Smooth muscle cell (in vitro differentiated cells): ENCODE measurements around the gene PPME1. TPM values are rescaled to one million over a fixed set of nuclear protein-coding genes. Genes with fewer than 3 reads are reported as not detected.
A peak's percentile ranks its signal among the peaks of the same experiment; 100 is the strongest.

ENCODE experiments used
- DNase-seq: peaks from one replicate; lab custom pipeline; 2025; ENCODE audit not compliant: unreplicated experiment; lab: John Stamatoyannopoulos, UW
- H2AFZ ChIP-seq: fragments of 200-600 bp; sonication (generic); 2 replicates; pipeline ENCODE4 v1.6.0; 2016; ENCODE audit warnings: antibody characterized with exemption, low read depth, mild to moderate bottlenecking
- H3F3A ChIP-seq: fragments of 200-600 bp; sonication (generic); 2 replicates; pipeline ENCODE4 v1.6.0; 2017; ENCODE audit warnings: antibody characterized with exemption, low read depth
- H3K27ac ChIP-seq: fragments of 200-600 bp; sonication (generic); 2 replicates; pipeline ENCODE4 v1.5.1; 2016; ENCODE audit warnings: low read depth, mild to moderate bottlenecking
- H3K27me3 ChIP-seq: fragments of 200-600 bp; sonication (generic); 2 replicates; pipeline ENCODE4 v1.6.1; 2016; ENCODE audit warnings: low read depth, mild to moderate bottlenecking
- H3K36me3 ChIP-seq: fragments of 200-600 bp; sonication (generic); 2 replicates; pipeline ENCODE4 v1.5.1; 2016; ENCODE audit warnings: low read depth
- H3K4me1 ChIP-seq: fragments of 200-600 bp; sonication (generic); 2 replicates; pipeline ENCODE4 v1.5.1; 2016; ENCODE audit warnings: low read depth
- H3K4me2 ChIP-seq: fragments of 200-600 bp; sonication (generic); 2 replicates; pipeline ENCODE4 v1.6.0; 2016; ENCODE audit warnings: mild to moderate bottlenecking
- H3K4me3 ChIP-seq: fragments of 200-600 bp; sonication (generic); 2 replicates; pipeline ENCODE4 v1.5.1; 2016; ENCODE audit warnings: mild to moderate bottlenecking
- H3K79me2 ChIP-seq: fragments of 200-600 bp; sonication (generic); 2 replicates; pipeline ENCODE4 v1.6.0; 2016; ENCODE audit warnings: low read depth, mild to moderate bottlenecking
- H3K9ac ChIP-seq: fragments of 200-600 bp; sonication (generic); 2 replicates; pipeline ENCODE4 v1.6.0; 2016; ENCODE audit warnings: low read depth
- H3K9me3 ChIP-seq: fragments of 200-600 bp; sonication (generic); replicated peaks from 2 replicates; pipeline ENCODE4 v1.5.1; 2016; ENCODE audit warnings: low read depth
- H4K20me1 ChIP-seq: fragments of 200-600 bp; sonication (generic); 2 replicates; pipeline ENCODE4 v1.6.0; 2016; ENCODE audit warnings: low read depth
- WGBS: methylation state at CpG from one replicate; pipeline ENCODE4 v1.1.7; 2016; ENCODE audit warnings: low lambda C conversion rate; 5-methylcytosine and 5-hydroxymethylcytosine counted together
- polyA plus RNA-seq: library from polyadenylated mRNA; unstranded; fragments of >200 nt; fragmentation: Nextera tagmentation; extraction: Ambion mirVana; gene quantifications from 2 replicates; pipeline ENCODE4 v1.2.1, GENCODE V29; 2016
- total RNA-seq: library from RNA; depleted of rRNA; stranded (reverse); fragments of >200 nt; gene quantifications from 2 replicates; pipeline ENCODE4 v1.2.3, GENCODE V29; 2014
- TF ChIP-seq, protein P1 (sequence below): fragments of 200-600 bp; sonication (generic); IDR thresholded peaks from 2 replicates; pipeline ENCODE4 v1.5.1; 2017; ENCODE audit warnings: borderline replicate concordance, mild to moderate bottlenecking, antibody characterized with exemption; ENCODE audit not compliant: insufficient read depth, poor library complexity, severe bottlenecking

The PPME1 gene
- total and polyA plus RNA-seq, 2 experiments from 2014 or later, result 67.1 to 69.1 TPM

DNA sequence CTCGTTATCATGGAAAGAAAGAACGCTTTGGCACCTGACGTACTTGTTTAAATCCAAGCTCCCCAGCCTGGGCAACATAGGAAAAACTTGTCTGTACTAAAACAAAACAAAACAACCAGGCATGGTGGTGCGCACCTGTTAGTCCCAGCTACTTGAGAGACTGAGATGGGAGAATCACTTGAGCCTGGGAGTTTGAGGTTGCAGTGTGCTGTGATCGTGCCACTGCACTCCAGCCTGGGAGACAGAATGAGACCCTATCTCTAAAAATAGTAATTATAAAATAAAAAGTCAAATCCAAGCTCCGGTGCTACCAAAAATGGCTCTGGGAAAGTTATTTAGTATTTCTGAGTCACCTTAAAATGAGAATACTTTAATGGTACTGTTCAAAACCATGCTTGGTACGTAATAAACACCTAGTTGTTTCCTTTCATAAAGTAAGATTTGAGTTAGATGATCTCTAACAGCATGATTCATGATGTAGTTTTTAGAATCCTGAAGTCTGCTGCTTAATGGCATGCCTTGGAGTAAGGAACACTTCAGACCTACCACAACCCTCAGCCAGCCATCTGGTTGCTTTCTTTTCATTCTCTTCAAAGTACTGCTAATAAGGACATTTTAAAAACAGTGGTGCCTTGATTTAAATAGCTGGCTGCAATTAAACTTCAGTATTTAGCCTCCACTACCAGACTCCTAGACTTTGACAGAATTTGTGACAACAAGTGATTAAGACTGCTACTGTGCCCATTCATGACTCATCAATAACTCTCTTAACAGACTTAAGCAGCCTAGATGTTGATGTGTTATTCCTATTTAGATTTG lies 8.4 kb downstream of the PPME1 start:
- H3K4me1 ChIP-seq, result peaks cover 4% of the 10 kb centered on the region
- no peak for DNase-seq
- no peaks in the 10 kb centered on the region for H3K27me3 ChIP-seq
- H3K9ac ChIP-seq, result no peak overlapping the region
- 90% methylated on average over 7 of the region's 7 CpGs for WGBS
- peaks cover 81% of the 10 kb centered on the region for H4K20me1 ChIP-seq
- H3K9me3 ChIP-seq, result no peaks in the 10 kb centered on the region
- H3K4me2 ChIP-seq, result no peak overlapping the region
- H3K27ac ChIP-seq, result peak overlapping the region; percentile 23
- H2AFZ ChIP-seq, result no peak overlapping the region
- no peaks in the 10 kb centered on the region for H3K36me3 ChIP-seq
- peaks cover 82% of the 10 kb centered on the region for H3K79me2 ChIP-seq
- no peak overlapping the region for H3K4me3 ChIP-seq
- no peaks in the 10 kb centered on the region for H3F3A ChIP-seq
- TF ChIP-seq, protein P1, sequence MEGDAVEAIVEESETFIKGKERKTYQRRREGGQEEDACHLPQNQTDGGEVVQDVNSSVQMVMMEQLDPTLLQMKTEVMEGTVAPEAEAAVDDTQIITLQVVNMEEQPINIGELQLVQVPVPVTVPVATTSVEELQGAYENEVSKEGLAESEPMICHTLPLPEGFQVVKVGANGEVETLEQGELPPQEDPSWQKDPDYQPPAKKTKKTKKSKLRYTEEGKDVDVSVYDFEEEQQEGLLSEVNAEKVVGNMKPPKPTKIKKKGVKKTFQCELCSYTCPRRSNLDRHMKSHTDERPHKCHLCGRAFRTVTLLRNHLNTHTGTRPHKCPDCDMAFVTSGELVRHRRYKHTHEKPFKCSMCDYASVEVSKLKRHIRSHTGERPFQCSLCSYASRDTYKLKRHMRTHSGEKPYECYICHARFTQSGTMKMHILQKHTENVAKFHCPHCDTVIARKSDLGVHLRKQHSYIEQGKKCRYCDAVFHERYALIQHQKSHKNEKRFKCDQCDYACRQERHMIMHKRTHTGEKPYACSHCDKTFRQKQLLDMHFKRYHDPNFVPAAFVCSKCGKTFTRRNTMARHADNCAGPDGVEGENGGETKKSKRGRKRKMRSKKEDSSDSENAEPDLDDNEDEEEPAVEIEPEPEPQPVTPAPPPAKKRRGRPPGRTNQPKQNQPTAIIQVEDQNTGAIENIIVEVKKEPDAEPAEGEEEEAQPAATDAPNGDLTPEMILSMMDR, result no peak

DNA sequence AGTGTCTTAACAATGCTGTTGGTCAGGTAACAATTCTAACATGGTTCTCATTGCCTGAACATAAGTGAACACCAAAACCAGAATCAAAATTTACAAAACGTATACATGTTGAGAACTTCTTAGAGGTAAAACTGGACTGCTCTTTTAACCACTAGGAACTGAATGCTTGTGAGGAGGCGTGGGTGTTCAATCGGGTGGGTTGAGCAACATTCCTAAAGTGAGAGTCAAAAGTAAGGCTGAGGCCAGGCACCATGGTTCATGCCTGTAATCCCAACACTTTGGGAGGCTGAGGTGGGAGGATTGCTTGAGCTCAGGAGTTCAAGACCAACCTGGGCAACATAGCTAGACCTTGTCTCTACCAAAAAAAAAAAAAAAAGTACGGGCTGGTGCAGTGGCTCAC lies 11.5 kb downstream of the PPME1 start:
- no peak overlapping the region for H3K9ac ChIP-seq
- no peak overlapping the region for H3K4me3 ChIP-seq
- WGBS, result 79% methylated on average over 4 of the region's 4 CpGs
- TF ChIP-seq, protein P1, result no peak
- no peaks in the 10 kb centered on the region for H3K27me3 ChIP-seq
- H2AFZ ChIP-seq, result no peak overlapping the region
- H3K4me2 ChIP-seq, result no peak overlapping the region
- no peaks in the 10 kb centered on the region for H3K9me3 ChIP-seq
- peaks cover 78% of the 10 kb centered on the region for H3K79me2 ChIP-seq
- H3K27ac ChIP-seq, result peak overlapping the region; percentile 2
- no peaks in the 10 kb centered on the region for H3K36me3 ChIP-seq
- no peaks in the 10 kb centered on the region for H3F3A ChIP-seq
- no peaks in the 10 kb centered on the region for H3K4me1 ChIP-seq
- no peak for DNase-seq
- peaks cover 91% of the 10 kb centered on the region for H4K20me1 ChIP-seq

DNA sequence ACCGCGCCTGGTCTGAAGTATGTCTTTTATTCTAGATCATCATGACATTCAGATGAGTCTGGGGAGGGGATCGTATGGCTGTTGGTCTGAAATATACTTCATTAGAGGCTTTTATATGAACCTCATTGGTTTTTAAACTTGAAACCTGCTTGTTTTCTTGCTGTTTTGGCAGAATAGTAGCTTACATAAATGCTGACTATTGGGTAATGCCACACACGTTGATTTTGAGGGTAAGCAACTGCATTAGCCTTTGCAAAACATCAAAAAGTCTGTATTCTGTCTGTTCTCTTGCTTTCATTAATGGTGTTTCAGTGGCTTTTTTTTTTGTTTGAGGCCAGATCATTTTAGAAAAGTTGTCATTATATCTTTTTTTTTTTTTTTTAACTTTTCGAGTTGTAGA lies 14.2 kb downstream of the PPME1 start:
- H3K27ac ChIP-seq, result no peak overlapping the region
- TF ChIP-seq, protein P1, result no peak
- H2AFZ ChIP-seq, result no peak overlapping the region
- no peak overlapping the region for H3K4me3 ChIP-seq
- H3K36me3 ChIP-seq, result no peaks in the 10 kb centered on the region
- H3K4me1 ChIP-seq, result no peaks in the 10 kb centered on the region
- H3K79me2 ChIP-seq, result peaks cover 79% of the 10 kb centered on the region
- no peaks in the 10 kb centered on the region for H3F3A ChIP-seq
- WGBS, result 90% methylated on average over 5 of the region's 5 CpGs
- no peaks in the 10 kb centered on the region for H3K9me3 ChIP-seq
- no peak overlapping the region for H3K4me2 ChIP-seq
- H3K27me3 ChIP-seq, result no peaks in the 10 kb centered on the region
- DNase-seq, result no peak
- peaks cover 90% of the 10 kb centered on the region for H4K20me1 ChIP-seq
- no peak overlapping the region for H3K9ac ChIP-seq

DNA sequence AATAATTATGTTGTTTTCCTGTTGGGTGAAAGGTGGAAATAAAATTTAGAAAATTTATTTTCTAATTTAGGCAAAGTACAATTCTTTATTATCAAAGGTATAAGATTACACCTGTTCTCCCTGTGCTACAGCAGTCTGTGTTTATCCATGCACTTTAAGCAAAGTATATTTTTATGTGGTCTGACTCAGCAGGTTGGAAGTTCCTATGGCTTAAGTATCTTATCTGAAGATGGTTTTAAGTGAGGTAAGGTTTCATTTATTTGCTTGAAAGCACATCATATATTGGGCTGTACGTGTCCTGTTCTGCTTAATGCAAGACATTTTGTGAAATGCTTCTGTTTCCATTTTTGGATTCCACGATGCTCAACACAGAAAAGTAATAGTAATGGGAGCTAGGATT lies 14.6 kb downstream of the PPME1 start:
- Histone ChIP-seq H3K9me3 (no peaks in the 10 kb centered on the region), H3K36me3 (no peaks in the 10 kb centered on the region), H3K27ac (peak overlapping the region; percentile 25), H3K9ac (no peak overlapping the region), H2AFZ (no peak overlapping the region), H3F3A (no peaks in the 10 kb centered on the region), H3K79me2 (peaks cover 77% of the 10 kb centered on the region), H3K4me3 (no peak overlapping the region), H3K4me2 (no peak overlapping the region), H4K20me1 (peaks cover 92% of the 10 kb centered on the region), H3K4me1 (no peaks in the 10 kb centered on the region), H3K27me3 (no peaks in the 10 kb centered on the region)
- WGBS, result 54% methylated on average over 2 of the region's 2 CpGs
- DNase-seq, result no peak
- TF ChIP-seq, protein P1, result no peak
